ENCODE data around the gene PNO1.
"Not testable (repeated sequence)": the region's sequence is repeated elsewhere in the genome, so short reads cannot be mapped to it uniquely, and the experiment has no call there.

The PNO1 gene

GRCh38 chr2:68157402-68158133 is at the start of gene PNO1:
TSS of gene PNO1 (plus strand) at chr2:68157888. CDS start at chr2:68157935, 47 bp downstream.
- peak; percentile 94 for DNase-seq

- no peak for DNase-seq
Measured at GRCh38 chr2:68108120-68108519, 49.6 kb upstream of the PNO1 start.

GRCh38 chr2:68110102-68110501 is 47.6 kb upstream of the PNO1 start:
- no peak for DNase-seq

- DNase-seq: no peak
Measured at GRCh38 chr2:68115965-68116364, 41.7 kb upstream of the PNO1 start.

GRCh38 chr2:68117922-68118321 is 39.8 kb upstream of the PNO1 start:
- DNase-seq: not testable (repeated sequence)

- no peak for DNase-seq
Measured at GRCh38 chr2:68118816-68119215, 38.9 kb upstream of the PNO1 start.

- DNase-seq: peak; percentile 55
Measured at GRCh38 chr2:68119504-68119903, 38.2 kb upstream of the PNO1 start.

GRCh38 chr2:68121873-68122679 is 35.6 kb upstream of the PNO1 start:
- DNase-seq: peak; percentile 72

GRCh38 chr2:68122680-68122964 is 35.1 kb upstream of the PNO1 start:
- DNase-seq: no peak

- no peak for DNase-seq
Measured at GRCh38 chr2:68124321-68124720, 33.4 kb upstream of the PNO1 start.

GRCh38 chr2:68125821-68126220 is 31.9 kb upstream of the PNO1 start:
- no peak for DNase-seq

GRCh38 chr2:68126561-68126960 is 31.1 kb upstream of the PNO1 start:
- no peak for DNase-seq

- DNase-seq: no peak
Measured at GRCh38 chr2:68127358-68128242, 30.1 kb upstream of the PNO1 start.

GRCh38 chr2:68134120-68134519 is 23.6 kb upstream of the PNO1 start:
- DNase-seq: no peak

- DNase-seq: no peak
Measured at GRCh38 chr2:68134554-68134953, 23.1 kb upstream of the PNO1 start.

- DNase-seq: no peak
Measured at GRCh38 chr2:68135448-68136320, 22.0 kb upstream of the PNO1 start.

- no peak for DNase-seq
Measured at GRCh38 chr2:68141875-68142274, 15.8 kb upstream of the PNO1 start.

- no peak for DNase-seq
Measured at GRCh38 chr2:68151037-68151436, 6.7 kb upstream of the PNO1 start.

GRCh38 chr2:68152681-68153347 is 4.9 kb upstream of the PNO1 start:
- DNase-seq: no peak

GRCh38 chr2:68155618-68156017 is 2.1 kb upstream of the PNO1 start:
- DNase-seq: no peak

GRCh38 chr2:68156419-68156818 is 1.3 kb upstream of the PNO1 start:
- no peak for DNase-seq

GRCh38 chr2:68157002-68157401 is 686 bp upstream of the PNO1 start:
- DNase-seq: no peak

All from NCI-H146 (cell line).